ENCODE data around the gene EPRS1.
A peak's percentile ranks its signal among the peaks of the same experiment; 100 is the strongest.
"Not testable (repeated sequence)": the region's sequence is repeated elsewhere in the genome, so short reads cannot be mapped to it uniquely, and the experiment has no call there.

Gene EPRS1

DNA sequence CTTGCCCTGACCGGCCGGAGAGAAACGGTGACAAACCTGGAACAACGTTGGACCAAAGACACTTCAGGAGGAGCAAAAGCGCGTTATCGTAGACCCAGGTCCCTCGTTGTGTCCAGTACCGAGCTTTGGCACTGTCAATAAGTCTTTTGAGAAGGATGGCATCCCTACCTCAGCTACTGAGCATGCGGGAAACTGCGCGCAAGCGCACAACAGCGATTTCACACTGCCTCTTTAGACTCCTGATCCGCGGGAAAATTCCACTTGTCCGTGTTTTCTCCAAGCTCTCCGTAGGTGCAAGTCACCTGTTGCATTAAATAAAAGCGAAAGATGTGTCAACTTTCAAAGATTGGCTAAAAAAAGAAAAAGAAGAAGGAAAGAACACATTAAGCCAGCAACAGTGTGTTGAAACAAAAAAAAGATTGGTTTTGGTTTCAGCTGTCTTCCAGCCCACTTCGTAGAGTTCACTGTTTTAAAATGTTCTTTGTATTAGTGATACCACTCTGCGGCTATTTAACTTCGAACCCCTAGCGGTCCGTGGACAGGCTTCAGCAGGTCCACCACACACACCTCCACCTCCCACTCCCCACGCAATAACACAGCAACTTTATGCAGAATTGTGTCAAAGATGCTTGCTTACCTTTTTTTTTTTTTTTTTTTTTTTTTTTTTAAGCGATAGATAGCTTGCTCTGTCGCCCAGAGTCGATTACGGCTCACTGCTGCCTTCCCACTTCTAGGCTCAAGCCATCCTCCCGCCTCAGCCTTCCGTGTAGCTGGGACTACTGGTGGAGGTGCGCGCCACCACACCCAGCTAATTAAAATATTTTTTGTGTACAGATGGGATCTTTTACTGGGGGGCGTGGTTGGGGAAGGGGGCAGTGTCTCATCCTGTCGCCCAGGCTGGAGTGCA lies 43.6 kb upstream of the EPRS1 start, which contains the start of gene BPNT1:
Gene BPNT1, minus strand, starts transcription at position 139 of the 907 bp plus-strand sequence. CDS start 9,942 bp downstream, outside the sequence.
- Histone ChIP-seq H3K27me3 (ENCODE audit: control insufficient read depth, insufficient read depth, low read length) (no peaks in the 10 kb centered on the region), H3K27ac (peak within 1 kb of the TSS; percentile 30)

DNA sequence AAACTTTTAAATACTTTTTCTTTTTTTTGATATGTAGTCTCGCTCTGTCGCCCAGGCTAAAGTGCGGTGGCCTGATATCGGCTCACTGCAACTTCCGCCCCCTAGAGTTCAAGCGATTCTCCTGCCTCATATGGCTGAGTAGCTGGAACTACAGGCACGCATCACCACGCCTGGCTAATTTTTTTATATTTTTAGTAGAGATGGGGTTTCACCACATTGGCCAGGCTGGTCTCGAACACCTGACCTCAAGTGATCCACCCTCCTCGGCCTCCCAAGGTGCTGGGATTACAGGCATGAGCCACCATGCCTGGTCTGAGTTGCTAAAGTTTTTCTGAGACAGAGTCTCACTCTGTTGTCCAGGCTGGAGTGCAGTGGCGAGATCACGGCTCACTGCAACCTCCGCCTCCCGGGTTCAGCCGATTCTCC lies 40.0 kb upstream of the EPRS1 start:
- H3K4me3 ChIP-seq (ENCODE audit: low read depth, low read length); H3K9me3 ChIP-seq (ENCODE audit: control insufficient read depth, low read length); H3K36me3 ChIP-seq (ENCODE audit: control insufficient read depth, insufficient read depth, low read length); H3K4me1 ChIP-seq; H3K27me3 ChIP-seq (ENCODE audit: control insufficient read depth, insufficient read depth, low read length); H3K9ac ChIP-seq; H3K79me2 ChIP-seq; H2AFZ ChIP-seq; H3K27ac ChIP-seq; H3K4me2 ChIP-seq (ENCODE audit: low read length): not testable (repeated sequence)

More for the DNA sequence above, 43.6 kb upstream of the EPRS1 start, which contains the start of gene BPNT1:
- no peaks in the 10 kb centered on the region for H3K36me3 ChIP-seq (ENCODE audit: control insufficient read depth, insufficient read depth, low read length)
- TF ChIP-seq, protein P1, sequence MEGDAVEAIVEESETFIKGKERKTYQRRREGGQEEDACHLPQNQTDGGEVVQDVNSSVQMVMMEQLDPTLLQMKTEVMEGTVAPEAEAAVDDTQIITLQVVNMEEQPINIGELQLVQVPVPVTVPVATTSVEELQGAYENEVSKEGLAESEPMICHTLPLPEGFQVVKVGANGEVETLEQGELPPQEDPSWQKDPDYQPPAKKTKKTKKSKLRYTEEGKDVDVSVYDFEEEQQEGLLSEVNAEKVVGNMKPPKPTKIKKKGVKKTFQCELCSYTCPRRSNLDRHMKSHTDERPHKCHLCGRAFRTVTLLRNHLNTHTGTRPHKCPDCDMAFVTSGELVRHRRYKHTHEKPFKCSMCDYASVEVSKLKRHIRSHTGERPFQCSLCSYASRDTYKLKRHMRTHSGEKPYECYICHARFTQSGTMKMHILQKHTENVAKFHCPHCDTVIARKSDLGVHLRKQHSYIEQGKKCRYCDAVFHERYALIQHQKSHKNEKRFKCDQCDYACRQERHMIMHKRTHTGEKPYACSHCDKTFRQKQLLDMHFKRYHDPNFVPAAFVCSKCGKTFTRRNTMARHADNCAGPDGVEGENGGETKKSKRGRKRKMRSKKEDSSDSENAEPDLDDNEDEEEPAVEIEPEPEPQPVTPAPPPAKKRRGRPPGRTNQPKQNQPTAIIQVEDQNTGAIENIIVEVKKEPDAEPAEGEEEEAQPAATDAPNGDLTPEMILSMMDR (IDR thresholded peaks at IDR 0.05), result no peak
- no peaks in the 10 kb centered on the region for H3K4me1 ChIP-seq
- H3K4me2 ChIP-seq (ENCODE audit: low read length), result peak within 1 kb of the TSS; percentile 82
- peak within 1 kb of the TSS; percentile 86 for H3K4me3 ChIP-seq (ENCODE audit: low read depth, low read length)
- no peaks in the 10 kb centered on the region for H3K9me3 ChIP-seq (ENCODE audit: control insufficient read depth, low read length)
- H2AFZ ChIP-seq, result peak within 1 kb of the TSS; percentile 81
- no peaks in the 10 kb centered on the region for H3K79me2 ChIP-seq
- no peak within 1 kb of the TSS for H3K9ac ChIP-seq

DNA sequence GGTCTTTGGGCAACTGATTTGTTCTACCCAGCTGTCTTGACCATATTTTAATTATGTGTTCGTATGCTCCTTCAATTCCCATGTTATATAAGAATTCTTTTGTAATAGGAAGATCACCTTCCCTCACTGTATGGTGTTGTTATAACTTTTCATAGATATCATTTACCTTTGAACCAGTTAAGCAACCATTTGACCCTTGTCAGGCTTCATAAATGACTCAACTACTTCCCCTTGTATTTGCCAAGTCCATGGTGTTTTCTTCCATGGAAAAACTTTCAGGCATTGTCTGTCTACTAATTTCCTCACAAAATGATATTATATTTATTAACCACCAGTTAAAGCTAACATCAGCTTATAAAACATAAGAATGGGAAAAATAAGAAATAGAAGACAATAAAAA lies 38.2 kb upstream of the EPRS1 start:
- Histone ChIP-seq H3K79me2 (no peaks in the 10 kb centered on the region), H3K27me3 (ENCODE audit: control insufficient read depth, insufficient read depth, low read length) (no peaks in the 10 kb centered on the region), H3K9me3 (ENCODE audit: control insufficient read depth, low read length) (no peaks in the 10 kb centered on the region), H2AFZ (no peak overlapping the region), H3K4me3 (ENCODE audit: low read depth, low read length) (no peak overlapping the region), H3K9ac (no peak overlapping the region), H3K4me1 (no peaks in the 10 kb centered on the region), H3K36me3 (ENCODE audit: control insufficient read depth, insufficient read depth, low read length) (no peaks in the 10 kb centered on the region), H3K4me2 (ENCODE audit: low read length) (no peak overlapping the region), H3K27ac (no peak overlapping the region)
- TF ChIP-seq, protein P1 (IDR thresholded peaks at IDR 0.05), result no peak

DNA sequence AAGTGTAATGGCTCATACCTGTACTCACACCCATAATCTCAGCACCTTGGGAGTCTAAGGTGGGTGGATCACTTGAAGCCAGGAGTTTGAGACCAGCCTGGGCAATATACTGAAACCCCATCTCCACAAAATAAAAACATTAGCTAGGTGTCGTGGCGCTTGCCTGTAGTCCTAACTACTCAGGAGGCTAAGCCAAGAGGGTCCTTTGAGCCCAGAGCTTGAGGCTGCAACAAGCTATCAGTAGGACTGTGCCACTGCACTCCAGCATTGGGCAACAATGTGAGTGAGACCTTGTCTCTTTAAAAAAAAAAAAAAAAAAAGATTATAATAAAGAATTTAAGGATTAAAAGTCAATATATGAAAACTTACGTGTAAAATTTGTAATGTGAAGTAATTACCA lies 31.6 kb upstream of the EPRS1 start:
- Histone ChIP-seq H3K79me2 (no peaks in the 10 kb centered on the region), H3K4me3 (ENCODE audit: low read depth, low read length) (no peak overlapping the region), H3K36me3 (ENCODE audit: control insufficient read depth, insufficient read depth, low read length) (no peaks in the 10 kb centered on the region), H3K9ac (no peak overlapping the region), H3K27ac (no peak overlapping the region), H3K4me1 (no peaks in the 10 kb centered on the region), H2AFZ (no peak overlapping the region), H3K9me3 (ENCODE audit: control insufficient read depth, low read length) (no peaks in the 10 kb centered on the region), H3K27me3 (ENCODE audit: control insufficient read depth, insufficient read depth, low read length) (no peaks in the 10 kb centered on the region), H3K4me2 (ENCODE audit: low read length) (no peak overlapping the region)
- TF ChIP-seq, protein P1 (IDR thresholded peaks at IDR 0.05), result no peak

DNA sequence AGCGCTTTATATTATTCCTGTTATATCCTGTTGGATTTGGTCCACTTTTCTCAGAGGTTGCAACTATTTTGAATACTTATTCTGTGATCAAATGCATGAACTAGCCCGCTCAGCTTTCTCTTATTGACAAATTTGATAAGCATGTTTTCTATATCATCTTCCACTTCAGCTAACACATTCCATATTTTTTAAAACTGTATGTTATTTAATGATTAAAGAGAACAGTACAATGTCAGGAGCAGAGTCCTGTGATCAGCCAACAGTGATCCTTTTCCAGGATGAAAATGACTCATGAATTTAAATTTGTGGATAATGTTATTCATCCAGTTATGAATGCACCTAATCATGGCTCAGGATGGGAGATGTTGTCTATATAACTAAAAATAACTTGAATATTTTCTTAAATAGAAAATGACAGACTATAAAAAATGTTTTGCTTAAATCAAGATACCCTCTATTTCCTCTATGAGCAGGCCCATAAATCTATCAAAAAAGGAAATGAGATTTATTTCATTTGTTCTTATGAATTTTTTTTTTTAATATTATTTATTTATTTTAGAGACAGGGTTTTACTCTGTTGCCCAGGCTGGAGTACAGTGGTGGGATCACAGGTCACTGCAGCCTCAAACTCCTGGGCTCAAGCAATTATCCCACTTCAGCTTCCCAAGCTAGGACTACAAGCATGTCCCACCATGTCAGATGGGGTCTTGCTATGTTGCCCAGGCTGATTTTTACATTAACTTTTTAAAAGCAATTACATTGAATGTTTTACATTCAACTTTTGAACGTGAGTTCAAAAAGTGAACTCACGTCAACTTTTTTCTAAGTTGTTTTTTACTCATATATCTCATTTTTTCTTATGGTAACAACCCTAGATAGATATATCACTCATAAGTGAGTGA lies 30.8 kb upstream of the EPRS1 start:
- TF ChIP-seq, protein P1 (IDR thresholded peaks at IDR 0.05), result no peak
- no peak overlapping the region for H3K4me2 ChIP-seq (ENCODE audit: low read length)
- H2AFZ ChIP-seq, result no peak overlapping the region

More for the DNA sequence above, 30.8 kb upstream of the EPRS1 start:
- Histone ChIP-seq H3K27me3 (ENCODE audit: control insufficient read depth, insufficient read depth, low read length) (no peaks in the 10 kb centered on the region), H3K79me2 (no peaks in the 10 kb centered on the region), H3K9ac (no peak overlapping the region), H3K4me1 (no peaks in the 10 kb centered on the region), H3K4me3 (ENCODE audit: low read depth, low read length) (no peak overlapping the region), H3K36me3 (ENCODE audit: control insufficient read depth, insufficient read depth, low read length) (no peaks in the 10 kb centered on the region), H3K9me3 (ENCODE audit: control insufficient read depth, low read length) (no peaks in the 10 kb centered on the region), H3K27ac (no peak overlapping the region)
